WI38 (cell line): ENCODE results near the gene CCDC17.

Experiments used
- H3K4me3 ChIP-seq: 2 replicates; pipeline ENCODE4 v1.5.1; 2011; ENCODE audit warnings: low read depth, mild to moderate bottlenecking, control low read depth, low read length
- TF ChIP-seq, protein P1 (sequence below): IDR thresholded peaks from 2 replicates; pipeline ENCODE4 v1.5.1; 2012; ENCODE audit warnings: low read depth, mild to moderate bottlenecking, control low read depth, low read length

CCDC17 gene

DNA sequence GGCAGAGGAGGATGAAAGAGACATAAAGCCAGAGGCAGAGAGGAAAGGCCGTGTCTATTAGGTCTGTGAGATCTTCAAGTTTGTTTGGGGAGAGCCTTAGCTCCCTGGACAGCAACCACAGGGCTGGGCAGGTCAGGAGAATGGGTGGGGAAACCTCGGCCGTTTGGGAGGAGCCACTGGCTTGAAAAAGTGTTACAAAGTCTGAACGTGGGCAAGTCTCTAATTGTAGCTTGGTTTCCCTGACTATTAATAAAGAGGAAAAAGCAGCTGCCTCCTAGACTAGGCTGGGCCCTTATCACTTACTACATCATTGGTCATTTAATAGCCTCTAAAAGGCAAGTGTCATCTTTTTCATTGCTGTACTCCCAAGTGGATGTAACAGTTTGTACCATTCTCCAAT is at the start of gene CCDC17:
CCDC17 (minus strand) TSS at position 83 of the 400 bp plus-strand sequence. CDS start 145 bp downstream, outside the sequence.
- no peak within 1 kb of the TSS for H3K4me3 ChIP-seq
- TF ChIP-seq, protein P1, sequence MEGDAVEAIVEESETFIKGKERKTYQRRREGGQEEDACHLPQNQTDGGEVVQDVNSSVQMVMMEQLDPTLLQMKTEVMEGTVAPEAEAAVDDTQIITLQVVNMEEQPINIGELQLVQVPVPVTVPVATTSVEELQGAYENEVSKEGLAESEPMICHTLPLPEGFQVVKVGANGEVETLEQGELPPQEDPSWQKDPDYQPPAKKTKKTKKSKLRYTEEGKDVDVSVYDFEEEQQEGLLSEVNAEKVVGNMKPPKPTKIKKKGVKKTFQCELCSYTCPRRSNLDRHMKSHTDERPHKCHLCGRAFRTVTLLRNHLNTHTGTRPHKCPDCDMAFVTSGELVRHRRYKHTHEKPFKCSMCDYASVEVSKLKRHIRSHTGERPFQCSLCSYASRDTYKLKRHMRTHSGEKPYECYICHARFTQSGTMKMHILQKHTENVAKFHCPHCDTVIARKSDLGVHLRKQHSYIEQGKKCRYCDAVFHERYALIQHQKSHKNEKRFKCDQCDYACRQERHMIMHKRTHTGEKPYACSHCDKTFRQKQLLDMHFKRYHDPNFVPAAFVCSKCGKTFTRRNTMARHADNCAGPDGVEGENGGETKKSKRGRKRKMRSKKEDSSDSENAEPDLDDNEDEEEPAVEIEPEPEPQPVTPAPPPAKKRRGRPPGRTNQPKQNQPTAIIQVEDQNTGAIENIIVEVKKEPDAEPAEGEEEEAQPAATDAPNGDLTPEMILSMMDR: no peak

DNA sequence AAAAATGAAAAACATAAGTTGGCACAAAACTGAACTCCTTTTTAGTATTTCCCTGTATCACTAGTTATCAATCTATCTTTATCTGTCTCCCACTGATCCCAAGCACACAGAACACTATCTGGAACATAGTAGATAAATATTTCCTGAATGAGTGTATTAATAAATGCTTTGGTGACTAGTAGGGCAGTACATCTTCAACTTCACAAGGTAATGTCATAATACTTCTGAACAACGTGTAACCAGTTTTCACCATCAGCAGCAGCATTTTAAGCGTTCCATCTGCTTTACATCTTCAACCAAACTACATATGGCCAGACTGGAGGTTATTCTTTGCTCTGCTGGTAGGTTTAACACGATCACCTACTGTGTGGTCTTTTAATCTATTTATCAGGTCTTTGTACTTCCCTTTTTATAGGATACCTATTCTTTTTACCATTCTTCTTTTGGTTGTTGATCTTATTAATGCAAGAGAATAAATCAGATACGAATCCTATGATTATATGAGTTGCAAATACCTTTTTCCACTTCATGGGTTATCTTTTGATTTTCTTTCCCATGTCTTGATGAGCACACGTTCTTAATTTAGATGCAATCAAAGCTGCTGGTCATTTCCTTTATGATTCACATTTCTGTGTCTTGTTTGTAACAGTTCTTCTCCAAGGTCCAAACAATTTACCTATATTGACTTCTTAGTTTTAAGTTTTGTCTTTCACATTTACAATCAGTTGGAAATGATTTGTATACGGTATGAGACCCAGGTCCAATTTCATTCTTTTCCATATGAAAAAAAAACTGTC is 46.2 kb upstream of the CCDC17 start:
- no peak overlapping the region for H3K4me3 ChIP-seq
- TF ChIP-seq, protein P1: no peak

DNA sequence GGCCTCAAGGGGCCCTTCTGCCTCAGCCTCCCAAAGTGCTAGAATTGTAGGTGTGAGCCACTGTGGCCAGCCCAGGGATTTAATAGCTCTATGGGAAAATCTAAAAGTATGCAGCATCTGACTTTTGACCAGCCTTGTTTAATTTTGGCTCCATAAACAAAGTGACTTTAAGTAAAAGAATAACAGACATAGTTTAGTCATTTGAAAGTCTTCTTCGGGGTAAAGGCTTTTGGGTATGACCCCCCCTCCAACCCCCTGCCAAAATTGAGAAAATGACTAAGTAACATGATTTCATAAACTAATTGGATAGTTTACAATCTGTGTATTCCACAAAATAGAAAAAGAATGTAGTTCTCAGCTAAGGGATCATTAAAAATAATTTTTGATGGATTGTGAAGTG is 45.5 kb upstream of the CCDC17 start:
- TF ChIP-seq, protein P1: no peak
- no peak overlapping the region for H3K4me3 ChIP-seq

DNA sequence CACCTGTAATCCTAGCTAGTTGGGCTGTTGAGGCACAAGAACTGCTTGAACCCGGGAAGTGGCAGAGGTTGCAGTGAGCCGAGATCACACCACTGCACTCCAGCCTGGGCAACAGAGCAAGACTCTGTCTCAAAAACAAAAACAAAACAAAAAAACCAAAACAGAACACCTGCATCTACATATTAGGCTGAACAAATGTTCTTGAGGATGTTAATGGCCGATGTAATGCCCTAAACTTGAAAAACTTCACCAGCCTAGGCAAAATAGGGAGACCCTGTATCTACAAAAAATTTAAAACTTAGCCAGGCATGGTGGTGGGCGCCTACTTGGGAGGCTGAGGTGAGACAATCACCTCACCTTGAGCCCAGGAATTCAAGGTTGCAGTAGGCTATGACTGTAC is 44.7 kb upstream of the CCDC17 start:
- TF ChIP-seq, protein P1: no peak
- no peak overlapping the region for H3K4me3 ChIP-seq

DNA sequence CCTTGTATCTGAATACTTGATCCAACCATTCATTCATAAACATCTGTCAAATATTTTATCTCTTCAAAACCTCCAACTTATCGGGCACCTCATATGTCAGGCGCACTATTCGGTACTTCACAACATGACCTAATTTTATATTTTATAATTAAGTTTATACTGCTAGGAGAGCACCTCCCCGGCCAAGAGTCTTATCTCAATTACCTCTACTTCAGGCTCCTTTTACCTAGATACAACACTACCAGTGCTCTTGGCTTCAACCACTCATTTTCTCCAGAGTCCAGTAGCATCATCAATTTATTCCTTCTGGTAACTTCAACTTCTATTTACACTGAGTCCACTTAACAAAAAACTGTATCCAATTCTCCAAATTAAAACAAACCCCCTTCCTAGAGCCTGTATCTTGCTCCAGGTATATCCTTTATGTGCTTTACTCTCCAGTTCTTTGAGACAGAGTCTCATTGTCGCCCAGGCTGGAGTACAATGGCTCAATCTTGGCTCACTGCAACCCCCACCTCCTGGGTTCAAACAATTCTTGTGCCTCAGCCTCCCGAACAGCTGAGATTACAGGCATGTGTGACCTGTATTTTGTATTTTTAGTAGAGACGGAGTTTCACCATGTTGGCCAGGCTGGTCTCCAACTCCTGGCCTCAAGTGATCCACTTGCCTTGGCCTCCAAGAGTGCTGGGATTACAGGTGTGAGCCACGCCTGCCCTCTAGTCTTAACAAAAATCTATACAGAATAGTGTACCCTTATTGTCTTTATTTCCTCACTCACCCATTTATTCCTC is 43.7 kb upstream of the CCDC17 start:
- no peak overlapping the region for H3K4me3 ChIP-seq
- TF ChIP-seq, protein P1: no peak

DNA sequence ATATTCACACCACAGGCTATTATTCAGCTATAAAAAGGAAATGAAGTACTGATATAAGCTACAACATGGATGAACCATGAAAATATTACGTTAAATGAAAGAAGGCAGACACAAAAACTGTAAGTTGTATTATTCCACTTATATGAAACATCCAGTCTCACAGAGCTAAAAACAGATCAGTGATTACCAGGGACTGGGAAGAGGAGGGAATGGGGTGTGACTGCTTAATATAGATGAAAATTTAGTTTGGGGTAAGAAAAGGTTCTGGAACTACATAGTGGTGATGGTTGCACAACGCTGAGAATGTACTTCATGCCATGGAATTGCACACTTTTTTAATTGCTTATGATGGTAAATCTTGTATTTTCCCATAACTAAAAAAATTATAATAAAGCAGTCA is 43.0 kb upstream of the CCDC17 start:
- TF ChIP-seq, protein P1: no peak
- no peak overlapping the region for H3K4me3 ChIP-seq

DNA sequence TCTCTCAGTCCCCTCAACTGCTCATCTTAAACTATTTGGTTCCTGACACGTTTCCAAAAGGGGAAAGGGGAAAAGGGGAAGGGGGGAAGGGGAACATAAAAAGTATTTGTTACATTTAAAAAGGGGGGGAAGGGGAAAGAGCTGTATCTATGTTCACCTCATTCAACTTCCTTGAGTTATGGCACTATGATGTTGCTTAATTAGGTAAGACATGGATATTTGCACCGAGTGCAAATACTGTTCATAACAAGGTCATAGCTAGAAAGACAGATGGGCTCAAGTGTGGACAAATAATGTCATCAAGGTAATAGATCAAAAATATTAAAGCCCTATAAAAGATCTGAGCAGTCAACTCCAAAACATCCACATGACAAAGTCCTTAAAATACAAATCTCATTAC is 36.5 kb upstream of the CCDC17 start:
- no peak overlapping the region for H3K4me3 ChIP-seq
- TF ChIP-seq, protein P1: no peak
